ENCODE data around the gene BNC2.

Gene BNC2

GRCh38 chr9:16516891-16517290 is 353.6 kb downstream of the BNC2 start:
- Histone ChIP-seq H3K4me3 (ENCODE audit: low read depth in 1 of 2, low read length in 2 of 2) (no peak overlapping the region), H3K4me1 (ENCODE audit: control insufficient read depth in 1 of 2, insufficient read depth in 2 of 2, low read length in 2 of 2) (peaks cover 12 to 45% of the 10 kb centered on the region in 2 donors), H3K9me3 (ENCODE audit: control insufficient read depth in 1 of 2, low read length in 2 of 2) (no peaks in the 10 kb centered on the region), H3K36me3 (ENCODE audit: control insufficient read depth in 1 of 2, insufficient read depth in 2 of 2, low read length in 2 of 2) (no peaks in the 10 kb centered on the region), H3K27me3 (ENCODE audit: low read depth, low read length) (no peaks in the 10 kb centered on the region), H3K27ac (ENCODE audit: low read length) (peak overlapping the region; percentile 47)

- Histone ChIP-seq H3K36me3 (ENCODE audit: control insufficient read depth in 1 of 2, insufficient read depth in 2 of 2, low read length in 2 of 2) (no peaks in the 10 kb centered on the region), H3K27ac (ENCODE audit: low read length) (peak overlapping the region; percentile 4), H3K4me3 (ENCODE audit: low read depth in 1 of 2, low read length in 2 of 2) (no peak overlapping the region), H3K27me3 (ENCODE audit: low read depth, low read length) (no peaks in the 10 kb centered on the region), H3K4me1 (ENCODE audit: control insufficient read depth in 1 of 2, insufficient read depth in 2 of 2, low read length in 2 of 2) (peaks cover 6 to 35% of the 10 kb centered on the region in 2 donors), H3K9me3 (ENCODE audit: control insufficient read depth in 1 of 2, low read length in 2 of 2) (no peaks in the 10 kb centered on the region)
Observed at GRCh38 chr9:16515879-16516301, 354.6 kb downstream of the BNC2 start.

- peaks cover 6 to 35% of the 10 kb centered on the region in 2 donors for H3K4me1 ChIP-seq (ENCODE audit: control insufficient read depth in 1 of 2, insufficient read depth in 2 of 2, low read length in 2 of 2)
- H3K27ac ChIP-seq (ENCODE audit: low read length), result peak overlapping the region; percentile 24
- no peak overlapping the region for H3K4me3 ChIP-seq (ENCODE audit: low read depth in 1 of 2, low read length in 2 of 2)
- no peaks in the 10 kb centered on the region for H3K36me3 ChIP-seq (ENCODE audit: control insufficient read depth in 1 of 2, insufficient read depth in 2 of 2, low read length in 2 of 2)
- no peaks in the 10 kb centered on the region for H3K9me3 ChIP-seq (ENCODE audit: control insufficient read depth in 1 of 2, low read length in 2 of 2)
- H3K27me3 ChIP-seq (ENCODE audit: low read depth, low read length), result no peaks in the 10 kb centered on the region
Observed at GRCh38 chr9:16515207-16515606, 355.3 kb downstream of the BNC2 start.

- no peaks in the 10 kb centered on the region for H3K36me3 ChIP-seq (ENCODE audit: control insufficient read depth in 1 of 2, insufficient read depth in 2 of 2, low read length in 2 of 2)
- peaks cover 6 to 42% of the 10 kb centered on the region in 2 donors for H3K4me1 ChIP-seq (ENCODE audit: control insufficient read depth in 1 of 2, insufficient read depth in 2 of 2, low read length in 2 of 2)
- H3K27me3 ChIP-seq (ENCODE audit: low read depth, low read length), result no peaks in the 10 kb centered on the region
- no peak overlapping the region for H3K4me3 ChIP-seq (ENCODE audit: low read depth in 1 of 2, low read length in 2 of 2)
- H3K27ac ChIP-seq (ENCODE audit: low read length), result no peak overlapping the region
- no peaks in the 10 kb centered on the region for H3K9me3 ChIP-seq (ENCODE audit: control insufficient read depth in 1 of 2, low read length in 2 of 2)
Observed at GRCh38 chr9:16514131-16514530, 356.3 kb downstream of the BNC2 start.

GRCh38 chr9:16512281-16512680 is 358.2 kb downstream of the BNC2 start:
- no peaks in the 10 kb centered on the region for H3K9me3 ChIP-seq (ENCODE audit: control insufficient read depth in 1 of 2, low read length in 2 of 2)
- H3K36me3 ChIP-seq (ENCODE audit: control insufficient read depth in 1 of 2, insufficient read depth in 2 of 2, low read length in 2 of 2), result no peaks in the 10 kb centered on the region
- peaks cover 5 to 38% of the 10 kb centered on the region in 2 donors for H3K4me1 ChIP-seq (ENCODE audit: control insufficient read depth in 1 of 2, insufficient read depth in 2 of 2, low read length in 2 of 2)
- H3K27ac ChIP-seq (ENCODE audit: low read length), result no peak overlapping the region
- no peaks in the 10 kb centered on the region for H3K27me3 ChIP-seq (ENCODE audit: low read depth, low read length)
- H3K4me3 ChIP-seq (ENCODE audit: low read depth in 1 of 2, low read length in 2 of 2), result no peak overlapping the region

- H3K27ac ChIP-seq (ENCODE audit: low read length), result no peak overlapping the region
- H3K36me3 ChIP-seq (ENCODE audit: control insufficient read depth in 1 of 2, insufficient read depth in 2 of 2, low read length in 2 of 2), result no peaks in the 10 kb centered on the region
- peaks cover 0 to 24% of the 10 kb centered on the region in 2 donors for H3K4me1 ChIP-seq (ENCODE audit: control insufficient read depth in 1 of 2, insufficient read depth in 2 of 2, low read length in 2 of 2)
- H3K27me3 ChIP-seq (ENCODE audit: low read depth, low read length), result no peaks in the 10 kb centered on the region
- H3K4me3 ChIP-seq (ENCODE audit: low read depth in 1 of 2, low read length in 2 of 2), result no peak overlapping the region
- H3K9me3 ChIP-seq (ENCODE audit: control insufficient read depth in 1 of 2, low read length in 2 of 2), result no peaks in the 10 kb centered on the region
Observed at GRCh38 chr9:16510482-16510881, 360.0 kb downstream of the BNC2 start.

GRCh38 chr9:16509997-16510396 is 360.5 kb downstream of the BNC2 start:
- no peaks in the 10 kb centered on the region for H3K36me3 ChIP-seq (ENCODE audit: control insufficient read depth in 1 of 2, insufficient read depth in 2 of 2, low read length in 2 of 2)
- no peak overlapping the region for H3K4me3 ChIP-seq (ENCODE audit: low read depth in 1 of 2, low read length in 2 of 2)
- no peak overlapping the region for H3K27ac ChIP-seq (ENCODE audit: low read length)
- H3K4me1 ChIP-seq (ENCODE audit: control insufficient read depth in 1 of 2, insufficient read depth in 2 of 2, low read length in 2 of 2), result peaks cover 0 to 25% of the 10 kb centered on the region in 2 donors
- no peaks in the 10 kb centered on the region for H3K27me3 ChIP-seq (ENCODE audit: low read depth, low read length)
- H3K9me3 ChIP-seq (ENCODE audit: control insufficient read depth in 1 of 2, low read length in 2 of 2), result no peaks in the 10 kb centered on the region

- peak overlapping the region; percentile 57 for H3K27ac ChIP-seq (ENCODE audit: low read length)
- H3K4me3 ChIP-seq (ENCODE audit: low read depth in 1 of 2, low read length in 2 of 2), result no peak overlapping the region
- H3K36me3 ChIP-seq (ENCODE audit: control insufficient read depth in 1 of 2, insufficient read depth in 2 of 2, low read length in 2 of 2), result no peaks in the 10 kb centered on the region
- no peaks in the 10 kb centered on the region for H3K9me3 ChIP-seq (ENCODE audit: control insufficient read depth in 1 of 2, low read length in 2 of 2)
- H3K27me3 ChIP-seq (ENCODE audit: low read depth, low read length), result no peaks in the 10 kb centered on the region
- peaks cover 0 to 12% of the 10 kb centered on the region in 2 donors for H3K4me1 ChIP-seq (ENCODE audit: control insufficient read depth in 1 of 2, insufficient read depth in 2 of 2, low read length in 2 of 2)
Observed at GRCh38 chr9:16505199-16505598, 365.3 kb downstream of the BNC2 start.

GRCh38 chr9:16501726-16502125 is 368.7 kb downstream of the BNC2 start:
- H3K4me3 ChIP-seq (ENCODE audit: low read depth in 1 of 2, low read length in 2 of 2), result no peak overlapping the region
- no peaks in the 10 kb centered on the region for H3K9me3 ChIP-seq (ENCODE audit: control insufficient read depth in 1 of 2, low read length in 2 of 2)
- H3K36me3 ChIP-seq (ENCODE audit: control insufficient read depth in 1 of 2, insufficient read depth in 2 of 2, low read length in 2 of 2), result no peaks in the 10 kb centered on the region
- H3K27ac ChIP-seq (ENCODE audit: low read length), result no peak overlapping the region
- no peaks in the 10 kb centered on the region for H3K27me3 ChIP-seq (ENCODE audit: low read depth, low read length)
- peaks cover 0 to 5% of the 10 kb centered on the region in 2 donors for H3K4me1 ChIP-seq (ENCODE audit: control insufficient read depth in 1 of 2, insufficient read depth in 2 of 2, low read length in 2 of 2)

- Histone ChIP-seq H3K9me3 (ENCODE audit: control insufficient read depth in 1 of 2, low read length in 2 of 2) (no peaks in the 10 kb centered on the region), H3K36me3 (ENCODE audit: control insufficient read depth in 1 of 2, insufficient read depth in 2 of 2, low read length in 2 of 2) (no peaks in the 10 kb centered on the region), H3K27me3 (ENCODE audit: low read depth, low read length) (no peaks in the 10 kb centered on the region), H3K4me1 (ENCODE audit: control insufficient read depth in 1 of 2, insufficient read depth in 2 of 2, low read length in 2 of 2) (peaks cover 0 to 5% of the 10 kb centered on the region in 2 donors), H3K27ac (ENCODE audit: low read length) (no peak overlapping the region), H3K4me3 (ENCODE audit: low read depth in 1 of 2, low read length in 2 of 2) (no peak overlapping the region)
Observed at GRCh38 chr9:16501141-16501540, 369.3 kb downstream of the BNC2 start.

GRCh38 chr9:16500386-16500785 is 370.1 kb downstream of the BNC2 start:
- Histone ChIP-seq H3K36me3 (ENCODE audit: control insufficient read depth in 1 of 2, insufficient read depth in 2 of 2, low read length in 2 of 2) (no peaks in the 10 kb centered on the region), H3K4me3 (ENCODE audit: low read depth in 1 of 2, low read length in 2 of 2) (no peak overlapping the region), H3K27me3 (ENCODE audit: low read depth, low read length) (no peaks in the 10 kb centered on the region), H3K9me3 (ENCODE audit: control insufficient read depth in 1 of 2, low read length in 2 of 2) (no peaks in the 10 kb centered on the region), H3K4me1 (ENCODE audit: control insufficient read depth in 1 of 2, insufficient read depth in 2 of 2, low read length in 2 of 2) (peaks cover 0 to 4% of the 10 kb centered on the region in 2 donors), H3K27ac (ENCODE audit: low read length) (no peak overlapping the region)

GRCh38 chr9:16499892-16500291 is 370.6 kb downstream of the BNC2 start:
- Histone ChIP-seq H3K36me3 (ENCODE audit: control insufficient read depth in 1 of 2, insufficient read depth in 2 of 2, low read length in 2 of 2) (no peaks in the 10 kb centered on the region), H3K27me3 (ENCODE audit: low read depth, low read length) (no peaks in the 10 kb centered on the region), H3K9me3 (ENCODE audit: control insufficient read depth in 1 of 2, low read length in 2 of 2) (no peaks in the 10 kb centered on the region), H3K4me1 (ENCODE audit: control insufficient read depth in 1 of 2, insufficient read depth in 2 of 2, low read length in 2 of 2) (no peaks in the 10 kb centered on the region), H3K4me3 (ENCODE audit: low read depth in 1 of 2, low read length in 2 of 2) (no peak overlapping the region), H3K27ac (ENCODE audit: low read length) (no peak overlapping the region)
